ENCODE data around the gene LARGE1. TPM values are rescaled to one million over a fixed set of nuclear protein-coding genes. Genes with fewer than 3 reads are reported as not detected.

The LARGE1 gene
- total RNA-seq, 1 experiment from 2014 or later: 2.5 TPM

DNA sequence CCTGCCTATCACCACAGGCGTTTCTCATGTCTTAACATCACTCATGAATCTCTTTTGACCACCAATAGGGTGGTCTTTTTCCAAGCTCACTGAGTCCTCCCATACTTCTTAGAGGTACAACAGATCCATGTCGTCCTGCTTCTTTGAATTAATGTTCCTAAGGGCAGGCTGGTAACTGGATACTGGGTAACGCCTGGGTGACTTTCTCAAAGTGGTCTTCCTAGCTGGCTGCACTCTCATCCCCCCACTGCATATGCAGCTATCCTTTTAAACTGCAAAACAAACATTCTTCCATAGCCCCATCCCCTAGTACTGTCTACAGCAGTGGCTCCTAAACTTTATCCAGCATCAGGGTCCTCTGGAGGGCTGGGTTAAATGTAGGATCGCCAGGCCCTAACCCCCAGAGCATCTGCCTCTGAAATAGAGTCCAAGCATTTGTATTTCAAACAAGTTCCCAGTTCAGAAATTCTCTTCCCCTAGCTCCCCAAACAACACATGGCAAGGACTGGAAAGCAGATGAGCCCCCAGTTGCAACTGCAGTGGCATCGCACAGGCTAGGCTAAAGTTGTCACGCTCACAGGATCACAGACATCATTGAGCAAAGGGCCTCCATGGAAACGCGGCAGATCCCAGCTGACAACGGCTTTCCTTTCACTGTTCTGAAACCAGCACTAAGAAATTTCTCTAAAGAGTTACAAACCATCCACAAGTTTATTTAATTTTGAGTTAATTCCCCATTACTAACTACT lies 204.9 kb downstream of the LARGE1 start:
- no peak for ATAC-seq
- H3K27ac ChIP-seq (ENCODE audit: low read length): no peak overlapping the region
- no peak for DNase-seq (ENCODE audit: low read depth, low spot score)
- TF ChIP-seq TCF7L2 (IDR thresholded peaks at IDR 0.05; ENCODE audit: low read depth, low read length) (no peak), SIN3A (IDR thresholded peaks at IDR 0.05; ENCODE audit: borderline replicate concordance, insufficient read depth, low read depth, low read length) (no peak), POLR2AphosphoS5 (IDR thresholded peaks at IDR 0.05; ENCODE audit: low read depth, low read length) (no peak)
- TF ChIP-seq, protein P1, sequence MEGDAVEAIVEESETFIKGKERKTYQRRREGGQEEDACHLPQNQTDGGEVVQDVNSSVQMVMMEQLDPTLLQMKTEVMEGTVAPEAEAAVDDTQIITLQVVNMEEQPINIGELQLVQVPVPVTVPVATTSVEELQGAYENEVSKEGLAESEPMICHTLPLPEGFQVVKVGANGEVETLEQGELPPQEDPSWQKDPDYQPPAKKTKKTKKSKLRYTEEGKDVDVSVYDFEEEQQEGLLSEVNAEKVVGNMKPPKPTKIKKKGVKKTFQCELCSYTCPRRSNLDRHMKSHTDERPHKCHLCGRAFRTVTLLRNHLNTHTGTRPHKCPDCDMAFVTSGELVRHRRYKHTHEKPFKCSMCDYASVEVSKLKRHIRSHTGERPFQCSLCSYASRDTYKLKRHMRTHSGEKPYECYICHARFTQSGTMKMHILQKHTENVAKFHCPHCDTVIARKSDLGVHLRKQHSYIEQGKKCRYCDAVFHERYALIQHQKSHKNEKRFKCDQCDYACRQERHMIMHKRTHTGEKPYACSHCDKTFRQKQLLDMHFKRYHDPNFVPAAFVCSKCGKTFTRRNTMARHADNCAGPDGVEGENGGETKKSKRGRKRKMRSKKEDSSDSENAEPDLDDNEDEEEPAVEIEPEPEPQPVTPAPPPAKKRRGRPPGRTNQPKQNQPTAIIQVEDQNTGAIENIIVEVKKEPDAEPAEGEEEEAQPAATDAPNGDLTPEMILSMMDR (IDR thresholded peaks at IDR 0.05): no peak
- TF ChIP-seq, protein P2, sequence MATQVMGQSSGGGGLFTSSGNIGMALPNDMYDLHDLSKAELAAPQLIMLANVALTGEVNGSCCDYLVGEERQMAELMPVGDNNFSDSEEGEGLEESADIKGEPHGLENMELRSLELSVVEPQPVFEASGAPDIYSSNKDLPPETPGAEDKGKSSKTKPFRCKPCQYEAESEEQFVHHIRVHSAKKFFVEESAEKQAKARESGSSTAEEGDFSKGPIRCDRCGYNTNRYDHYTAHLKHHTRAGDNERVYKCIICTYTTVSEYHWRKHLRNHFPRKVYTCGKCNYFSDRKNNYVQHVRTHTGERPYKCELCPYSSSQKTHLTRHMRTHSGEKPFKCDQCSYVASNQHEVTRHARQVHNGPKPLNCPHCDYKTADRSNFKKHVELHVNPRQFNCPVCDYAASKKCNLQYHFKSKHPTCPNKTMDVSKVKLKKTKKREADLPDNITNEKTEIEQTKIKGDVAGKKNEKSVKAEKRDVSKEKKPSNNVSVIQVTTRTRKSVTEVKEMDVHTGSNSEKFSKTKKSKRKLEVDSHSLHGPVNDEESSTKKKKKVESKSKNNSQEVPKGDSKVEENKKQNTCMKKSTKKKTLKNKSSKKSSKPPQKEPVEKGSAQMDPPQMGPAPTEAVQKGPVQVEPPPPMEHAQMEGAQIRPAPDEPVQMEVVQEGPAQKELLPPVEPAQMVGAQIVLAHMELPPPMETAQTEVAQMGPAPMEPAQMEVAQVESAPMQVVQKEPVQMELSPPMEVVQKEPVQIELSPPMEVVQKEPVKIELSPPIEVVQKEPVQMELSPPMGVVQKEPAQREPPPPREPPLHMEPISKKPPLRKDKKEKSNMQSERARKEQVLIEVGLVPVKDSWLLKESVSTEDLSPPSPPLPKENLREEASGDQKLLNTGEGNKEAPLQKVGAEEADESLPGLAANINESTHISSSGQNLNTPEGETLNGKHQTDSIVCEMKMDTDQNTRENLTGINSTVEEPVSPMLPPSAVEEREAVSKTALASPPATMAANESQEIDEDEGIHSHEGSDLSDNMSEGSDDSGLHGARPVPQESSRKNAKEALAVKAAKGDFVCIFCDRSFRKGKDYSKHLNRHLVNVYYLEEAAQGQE (IDR thresholded peaks at IDR 0.05; ENCODE audit: insufficient read depth in 1 of 2, low read depth in 2 of 2, low read length in 1 of 2): no peak
- in situ Hi-C loops (cut with HindIII; ENCODE audit: low pct_unique_long_range_greater_than_20kb, low sequenced_read_pairs): no loop called here
- intact Hi-C loops (cut with micrococcal nuclease; ENCODE audit: unreplicated experiment): no loop called here
- H3K4me3 ChIP-seq (ENCODE audit: low read depth in 2 of 2, low read length in 2 of 2): no peak overlapping the region
- H3K36me3 ChIP-seq (ENCODE audit: control insufficient read depth, insufficient read depth, low read length): no peaks in the 10 kb centered on the region
- no peaks in the 10 kb centered on the region for H3K4me1 ChIP-seq (ENCODE audit: control insufficient read depth, insufficient read depth, low read length)
- CTCF ChIA-PET: no interaction called here
- no peaks in the 10 kb centered on the region for H3K27me3 ChIP-seq (ENCODE audit: control insufficient read depth, insufficient read depth, low read length)
- no TSS peak for BruUV-seq (replicated peaks)
- POLR2A ChIA-PET: no interaction called here
- H3K9me3 ChIP-seq (ENCODE audit: control insufficient read depth, insufficient read depth, low read depth, low read length): no peaks in the 10 kb centered on the region

DNA sequence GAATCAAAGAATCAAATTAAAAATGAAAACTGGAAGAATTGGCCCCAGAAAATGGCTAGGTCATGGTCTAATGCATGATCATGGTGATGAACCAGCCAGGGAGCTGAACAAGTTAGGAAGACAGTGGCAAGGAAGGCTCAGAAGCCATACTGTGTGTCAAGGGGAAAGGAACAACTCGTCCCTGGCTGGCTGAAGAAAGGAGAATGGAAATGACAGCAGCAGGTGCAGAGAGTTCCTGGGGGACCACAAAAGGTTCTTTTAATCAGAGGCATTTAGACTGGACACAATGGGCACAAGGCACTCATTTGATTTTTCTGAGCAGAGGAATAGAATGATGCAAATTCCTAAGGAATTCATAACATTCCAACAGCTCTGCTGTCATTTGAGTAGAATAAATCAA lies 209.9 kb downstream of the LARGE1 start:
- no peak overlapping the region for H3K4me3 ChIP-seq (ENCODE audit: low read depth in 2 of 2, low read length in 2 of 2)
- TF ChIP-seq TCF7L2 (IDR thresholded peaks at IDR 0.05; ENCODE audit: low read depth, low read length): no peak
- TF ChIP-seq, protein P2 (IDR thresholded peaks at IDR 0.05; ENCODE audit: insufficient read depth in 1 of 2, low read depth in 2 of 2, low read length in 1 of 2): no peak
- TF ChIP-seq, protein P1 (IDR thresholded peaks at IDR 0.05): no peak
- TF ChIP-seq POLR2AphosphoS5 (IDR thresholded peaks at IDR 0.05; ENCODE audit: low read depth, low read length): no peak
- TF ChIP-seq SIN3A (IDR thresholded peaks at IDR 0.05; ENCODE audit: borderline replicate concordance, insufficient read depth, low read depth, low read length): no peak
- in situ Hi-C loops (cut with HindIII; ENCODE audit: low pct_unique_long_range_greater_than_20kb, low sequenced_read_pairs): no loop called here
- no peaks in the 10 kb centered on the region for H3K9me3 ChIP-seq (ENCODE audit: control insufficient read depth, insufficient read depth, low read depth, low read length)
- BruUV-seq (replicated peaks): no TSS peak
- no peaks in the 10 kb centered on the region for H3K36me3 ChIP-seq (ENCODE audit: control insufficient read depth, insufficient read depth, low read length)
- no peaks in the 10 kb centered on the region for H3K27me3 ChIP-seq (ENCODE audit: control insufficient read depth, insufficient read depth, low read length)
- CTCF ChIA-PET: no interaction called here
- H3K4me1 ChIP-seq (ENCODE audit: control insufficient read depth, insufficient read depth, low read length): no peaks in the 10 kb centered on the region
- intact Hi-C loops (cut with micrococcal nuclease; ENCODE audit: unreplicated experiment): no loop called here
- ATAC-seq (no peak), DNase-seq (ENCODE audit: low read depth, low spot score) (no peak)
- H3K27ac ChIP-seq (ENCODE audit: low read length): no peak overlapping the region
- POLR2A ChIA-PET: no interaction called here

All from Panc1 (cell line).